ENCODE data around the gene FOXL3.

The FOXL3 gene

GRCh38 chr7:279821-280220 lies 10.1 kb upstream of the FOXL3 start:
- Histone ChIP-seq H3K9me3 (ENCODE audit: low read depth, low read length) (no peaks in the 10 kb centered on the region; the same call in 1 of the 2 replicates), H3K36me3 (ENCODE audit: insufficient read depth, low read length) (no peaks in the 10 kb centered on the region), H3K4me3 (no peak overlapping the region), H3K9ac (ENCODE audit: insufficient read length) (no peak overlapping the region), H3K27ac (no peak overlapping the region)
- no peak for DNase-seq (ENCODE audit: low read depth, low spot score)
- TF ChIP-seq EZH2 (IDR thresholded peaks at IDR 0.05) (no peak), POLR2AphosphoS5 (IDR thresholded peaks at IDR 0.05; ENCODE audit: borderline replicate concordance, low read depth, low read length) (no peak), FOXP2 (optimal IDR thresholded peaks at IDR 0.05; ENCODE audit: control extremely low read depth, extremely low read length, insufficient read depth) (no peak)

GRCh38 chr7:280461-280860 lies 9.5 kb upstream of the FOXL3 start:
- H3K9ac ChIP-seq (ENCODE audit: insufficient read length): no peak overlapping the region
- no peaks in the 10 kb centered on the region; the same call in 1 of the 2 replicates for H3K9me3 ChIP-seq (ENCODE audit: low read depth, low read length)
- DNase-seq (ENCODE audit: low read depth, low spot score): no peak
- H3K27ac ChIP-seq: no peak overlapping the region
- no peaks in the 10 kb centered on the region for H3K36me3 ChIP-seq (ENCODE audit: insufficient read depth, low read length)
- no peak overlapping the region for H3K4me3 ChIP-seq
- TF ChIP-seq EZH2 (IDR thresholded peaks at IDR 0.05): no peak
- no peak for TF ChIP-seq FOXP2 (optimal IDR thresholded peaks at IDR 0.05; ENCODE audit: control extremely low read depth, extremely low read length, insufficient read depth)
- TF ChIP-seq POLR2AphosphoS5 (IDR thresholded peaks at IDR 0.05; ENCODE audit: borderline replicate concordance, low read depth, low read length): no peak

DNA sequence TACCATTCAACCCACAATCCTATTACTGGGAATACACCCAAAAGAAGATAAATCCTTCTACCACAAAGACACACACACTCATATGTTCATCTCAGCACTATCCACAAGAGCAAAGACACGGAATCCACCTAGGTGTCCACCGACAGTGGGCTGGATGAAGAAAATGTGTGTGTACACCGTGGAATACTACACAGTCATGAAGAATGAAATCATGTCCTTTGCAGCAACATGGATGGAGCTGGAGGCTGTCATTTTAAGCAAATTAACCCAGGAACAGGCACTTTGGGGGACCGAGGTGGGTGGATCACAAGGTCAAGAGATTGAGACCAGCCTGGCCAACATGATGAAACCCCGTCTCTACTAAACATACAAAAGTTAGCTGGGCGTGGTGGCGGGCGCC lies 8.3 kb upstream of the FOXL3 start:
- no peaks in the 10 kb centered on the region for H3K36me3 ChIP-seq (ENCODE audit: insufficient read depth, low read length)
- no peak for DNase-seq (ENCODE audit: low read depth, low spot score)
- no peak for TF ChIP-seq POLR2AphosphoS5 (IDR thresholded peaks at IDR 0.05; ENCODE audit: borderline replicate concordance, low read depth, low read length)
- no peak overlapping the region for H3K9ac ChIP-seq (ENCODE audit: insufficient read length)
- no peaks in the 10 kb centered on the region; the same call in 1 of the 2 replicates for H3K9me3 ChIP-seq (ENCODE audit: low read depth, low read length)
- H3K27ac ChIP-seq: no peak overlapping the region
- H3K4me3 ChIP-seq: no peak overlapping the region

DNA sequence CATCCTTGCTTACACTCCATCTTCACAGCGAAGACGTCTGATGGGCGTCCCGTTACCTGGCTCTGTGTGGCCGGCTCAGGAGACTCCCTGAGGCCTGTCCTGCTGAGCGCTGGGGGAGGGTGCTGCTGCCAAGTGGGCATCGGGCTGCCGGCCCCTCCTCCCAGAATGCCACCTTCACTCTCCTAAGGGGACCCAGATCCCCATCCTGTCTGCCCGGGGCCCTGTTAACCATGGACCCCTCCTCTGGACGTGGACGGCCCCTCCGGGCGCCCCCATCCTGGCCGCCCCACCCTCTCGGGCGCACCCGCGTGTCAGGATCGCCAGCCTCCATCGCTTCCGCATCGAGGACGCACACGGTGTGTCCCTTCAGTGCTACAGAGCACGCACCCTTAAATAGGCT lies 7.3 kb upstream of the FOXL3 start:
- no peaks in the 10 kb centered on the region; the same call in 1 of the 2 replicates for H3K9me3 ChIP-seq (ENCODE audit: low read depth, low read length)
- H3K27ac ChIP-seq: no peak overlapping the region
- no peaks in the 10 kb centered on the region for H3K36me3 ChIP-seq (ENCODE audit: insufficient read depth, low read length)
- no peak overlapping the region for H3K9ac ChIP-seq (ENCODE audit: insufficient read length)
- DNase-seq (ENCODE audit: low read depth, low spot score): no peak
- H3K4me3 ChIP-seq: no peak overlapping the region
- TF ChIP-seq FOXP2 (optimal IDR thresholded peaks at IDR 0.05; ENCODE audit: control extremely low read depth, extremely low read length, insufficient read depth) (no peak), EZH2 (IDR thresholded peaks at IDR 0.05) (no peak)

DNA sequence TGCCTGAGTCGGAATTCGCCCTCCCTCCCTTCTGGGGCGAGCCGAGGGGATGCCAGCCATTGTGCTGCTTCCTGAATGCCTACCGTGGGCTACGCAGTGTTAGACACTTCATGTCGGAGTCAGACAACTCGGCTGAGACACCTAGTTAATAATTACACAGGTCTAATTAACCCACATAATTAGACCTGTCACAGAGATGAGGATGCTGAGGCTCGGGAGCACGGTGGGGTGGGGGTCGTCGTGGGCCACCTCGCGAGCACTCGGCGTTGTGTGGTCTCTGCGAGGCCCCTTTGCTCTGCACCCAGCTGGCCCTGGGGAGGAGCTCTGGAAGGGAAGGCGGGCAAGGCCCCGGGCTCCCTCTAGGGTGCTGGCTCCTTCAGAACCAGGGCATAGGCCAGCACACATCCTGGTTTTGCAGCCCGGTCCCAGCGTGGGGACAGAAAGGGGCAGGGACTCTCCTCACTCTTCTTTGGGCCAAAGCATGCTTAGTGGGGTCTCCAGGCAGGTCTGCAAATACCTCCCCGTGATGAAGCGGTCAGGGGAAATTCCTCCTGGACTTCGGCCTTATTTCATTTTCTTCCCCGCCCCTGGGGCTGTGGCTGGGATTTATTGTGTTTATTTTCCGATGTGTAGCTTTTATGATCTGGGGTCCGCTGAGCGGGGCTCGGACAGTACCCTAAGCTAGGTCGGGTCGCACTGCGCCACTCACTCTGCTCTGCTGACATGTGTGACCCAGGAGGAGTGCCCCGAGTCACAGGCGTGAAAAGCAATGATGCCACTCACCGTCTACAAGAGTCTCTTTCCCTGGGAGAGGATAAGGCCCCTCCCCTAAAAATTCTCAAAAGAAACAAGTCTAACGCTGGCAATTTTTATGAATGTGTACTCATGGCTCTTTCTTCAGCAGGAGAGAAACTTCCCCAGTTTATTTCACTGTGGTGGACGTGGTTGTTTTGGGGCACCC lies 4.9 kb upstream of the FOXL3 start:
- TF ChIP-seq EZH2 (IDR thresholded peaks at IDR 0.05): peak; percentile 74
- no peak for TF ChIP-seq FOXP2 (optimal IDR thresholded peaks at IDR 0.05; ENCODE audit: control extremely low read depth, extremely low read length, insufficient read depth)
- Histone ChIP-seq H3K36me3 (ENCODE audit: insufficient read depth, low read length) (no peaks in the 10 kb centered on the region), H3K9ac (ENCODE audit: insufficient read length) (no peak overlapping the region), H3K9me3 (ENCODE audit: low read depth, low read length) (no peaks in the 10 kb centered on the region; the same call in 1 of the 2 replicates), H3K27ac (no peak overlapping the region), H3K4me3 (no peak overlapping the region)
- DNase-seq (ENCODE audit: low read depth, low spot score): no peak

GRCh38 chr7:285731-286130 lies 4.2 kb upstream of the FOXL3 start:
- TF ChIP-seq POLR2AphosphoS5 (IDR thresholded peaks at IDR 0.05; ENCODE audit: borderline replicate concordance, low read depth, low read length): no peak
- peak; percentile 12 for TF ChIP-seq EZH2 (IDR thresholded peaks at IDR 0.05)
- H3K4me3 ChIP-seq: no peak overlapping the region

GRCh38 chr7:286266-286665 lies 3.7 kb upstream of the FOXL3 start:
- H3K9ac ChIP-seq (ENCODE audit: insufficient read length): no peak overlapping the region
- no peak overlapping the region for H3K4me3 ChIP-seq
- DNase-seq (ENCODE audit: low read depth, low spot score): no peak
- H3K36me3 ChIP-seq (ENCODE audit: insufficient read depth, low read length): no peaks in the 10 kb centered on the region
- TF ChIP-seq POLR2AphosphoS5 (IDR thresholded peaks at IDR 0.05; ENCODE audit: borderline replicate concordance, low read depth, low read length): no peak
- no peak for TF ChIP-seq EZH2 (IDR thresholded peaks at IDR 0.05)
- no peak for TF ChIP-seq FOXP2 (optimal IDR thresholded peaks at IDR 0.05; ENCODE audit: control extremely low read depth, extremely low read length, insufficient read depth)
- no peaks in the 10 kb centered on the region; the same call in 1 of the 2 replicates for H3K9me3 ChIP-seq (ENCODE audit: low read depth, low read length)
- no peak overlapping the region for H3K27ac ChIP-seq

More at GRCh38 chr7:285731-286130, 4.2 kb upstream of the FOXL3 start:
- DNase-seq (ENCODE audit: low read depth, low spot score): no peak
- Histone ChIP-seq H3K36me3 (ENCODE audit: insufficient read depth, low read length) (no peaks in the 10 kb centered on the region), H3K27ac (no peak overlapping the region), H3K9ac (ENCODE audit: insufficient read length) (no peak overlapping the region), H3K9me3 (ENCODE audit: low read depth, low read length) (no peaks in the 10 kb centered on the region; the same call in 1 of the 2 replicates)

DNA sequence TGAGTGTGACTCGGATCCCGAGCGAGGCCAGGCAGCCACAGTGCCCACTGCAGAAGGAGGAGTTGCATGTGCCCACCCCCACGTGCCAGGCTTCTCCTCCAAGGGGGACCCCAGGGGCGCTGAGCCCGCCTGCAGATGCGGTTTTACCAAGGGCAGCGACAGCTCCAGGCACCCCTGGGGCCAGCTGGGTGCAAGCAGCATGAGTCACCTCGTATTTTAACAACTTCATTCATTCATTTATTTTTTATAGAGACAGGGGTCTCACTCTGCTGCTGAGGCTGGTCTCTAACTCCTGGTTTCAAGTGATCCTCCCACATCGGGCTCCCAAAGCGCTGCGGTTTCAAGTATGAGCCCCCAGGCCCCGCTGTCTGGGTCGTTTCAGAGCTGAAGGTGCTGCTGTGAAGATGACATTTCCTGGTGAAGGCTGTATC lies 1.3 kb upstream of the FOXL3 start:
- DNase-seq (ENCODE audit: low read depth, low spot score): no peak
- H3K9ac ChIP-seq (ENCODE audit: insufficient read length): no peak overlapping the region
- H3K27ac ChIP-seq: no peak overlapping the region
- H3K4me3 ChIP-seq: no peak overlapping the region
- TF ChIP-seq FOXP2 (optimal IDR thresholded peaks at IDR 0.05; ENCODE audit: control extremely low read depth, extremely low read length, insufficient read depth): no peak
- no peak for TF ChIP-seq POLR2AphosphoS5 (IDR thresholded peaks at IDR 0.05; ENCODE audit: borderline replicate concordance, low read depth, low read length)
- no peak for TF ChIP-seq EZH2 (IDR thresholded peaks at IDR 0.05)
- no peaks in the 10 kb centered on the region for H3K36me3 ChIP-seq (ENCODE audit: insufficient read depth, low read length)
- no peaks in the 10 kb centered on the region for H3K9me3 ChIP-seq (ENCODE audit: low read depth, low read length)
